ENCODE data around the gene LRRC8D. TPM values are rescaled to one million over a fixed set of nuclear protein-coding genes. Genes with fewer than 3 reads are reported as not detected.
A peak's percentile ranks its signal among the peaks of the same experiment; 100 is the strongest.

Gene LRRC8D
- total and polyA plus RNA-seq, 9 of the 15 experiments (the other 6 are each of a cell fraction or from before 2014, with no cell fraction given): 3.4 to 53.9 (median 15.9) TPM

DNA sequence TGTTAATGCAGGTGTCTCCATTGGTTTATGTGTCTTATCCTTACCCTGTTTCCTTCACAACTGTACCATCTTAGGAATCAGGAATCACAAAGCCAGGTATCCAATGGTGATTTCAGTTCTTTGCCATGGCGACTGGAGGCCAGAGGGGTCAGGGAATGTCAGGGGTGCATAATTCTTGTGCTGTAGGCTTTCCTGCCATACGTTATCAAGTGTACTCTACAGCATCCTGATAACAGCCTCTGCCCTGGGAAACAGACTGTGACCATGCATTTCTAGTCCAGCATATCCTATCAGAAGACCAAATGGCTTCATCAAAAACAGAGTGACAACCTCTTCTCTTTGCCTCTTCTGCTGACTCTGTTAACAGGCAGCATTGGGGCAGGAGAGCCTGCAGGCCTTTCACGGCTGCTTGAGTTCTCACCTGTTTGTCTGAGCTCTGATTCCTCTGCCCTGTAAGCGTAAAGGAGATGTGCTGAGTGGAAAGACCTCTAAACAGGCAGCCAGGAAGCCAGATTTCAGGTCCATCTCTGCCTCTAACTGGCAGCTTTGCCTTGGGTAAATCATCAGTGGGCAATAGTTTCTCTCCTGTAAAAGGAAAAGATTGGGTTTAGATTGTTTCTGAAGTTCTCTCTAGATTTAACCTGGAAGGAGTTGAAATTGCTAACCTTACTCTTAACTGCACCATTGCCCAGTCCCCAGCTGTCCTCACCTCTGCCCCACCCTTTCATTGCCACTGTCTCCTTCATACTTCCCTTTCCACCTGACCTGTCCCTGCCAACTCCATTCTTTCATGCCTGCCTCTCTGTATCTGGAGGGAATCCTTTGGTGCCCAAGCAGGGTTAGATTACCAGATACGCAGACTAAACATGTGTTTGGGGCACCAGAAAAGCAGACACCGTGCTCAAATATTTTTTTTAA is 80.2 kb downstream of the LRRC8D start (continued):
- TF ChIP-seq CBX8 (IDR thresholded peaks at IDR 0.05; ENCODE audit: borderline replicate concordance, extremely low read depth, low read depth, low read length, poor library complexity, severe bottlenecking) (no peak), SREBF2 (CRISPR knock-in tag; IDR thresholded peaks at IDR 0.05) (no peak), ELF4 (CRISPR knock-in tag; IDR thresholded peaks at IDR 0.05) (no peak), KAT2B (IDR thresholded peaks at IDR 0.05; ENCODE audit: low read depth, low read length) (no peak), ZNF23 (CRISPR knock-in tag; IDR thresholded peaks at IDR 0.05) (no peak), HDAC3 (IDR thresholded peaks at IDR 0.05; ENCODE audit: borderline replicate concordance, partially characterized antibody) (no peak), ZNF175 (CRISPR knock-in tag; IDR thresholded peaks at IDR 0.05; ENCODE audit: low read depth) (no peak), NEUROD1 (IDR thresholded peaks at IDR 0.05; ENCODE audit: borderline replicate concordance, low read depth, low read length, partially characterized antibody) (no peak), MYBL2 (IDR thresholded peaks at IDR 0.05; ENCODE audit: low read depth) (no peak), MYBL2 (CRISPR knock-in tag; IDR thresholded peaks at IDR 0.05; ENCODE audit: borderline replicate concordance) (no peak), DACH1 (IDR thresholded peaks at IDR 0.05; ENCODE audit: partially characterized antibody) (no peak), ATF1 (CRISPR knock-in tag; IDR thresholded peaks at IDR 0.05) (no peak), ATF1 (tag; IDR thresholded peaks at IDR 0.05) (0 out of 2 replicates have a peak, but pooled peaks have one; percentile 39), YBX1 (IDR thresholded peaks at IDR 0.05) (no peak), ZNF143 (CRISPR knock-in tag; IDR thresholded peaks at IDR 0.05) (no peak), MEIS2 (IDR thresholded peaks at IDR 0.05; ENCODE audit: partially characterized antibody) (peak; percentile 70), RFX1 (IDR thresholded peaks at IDR 0.05) (peak; percentile 80), SMC3 (conservative IDR thresholded peaks at IDR 0.05; ENCODE audit: insufficient read depth, low read depth, low read length) (no peak), ZNF146 (CRISPR knock-in tag; IDR thresholded peaks at IDR 0.05; ENCODE audit: unreplicated experiment) (no peak), PPARD (CRISPR knock-in tag; IDR thresholded peaks at IDR 0.05) (no peak)
- TF ChIP-seq, protein P1, sequence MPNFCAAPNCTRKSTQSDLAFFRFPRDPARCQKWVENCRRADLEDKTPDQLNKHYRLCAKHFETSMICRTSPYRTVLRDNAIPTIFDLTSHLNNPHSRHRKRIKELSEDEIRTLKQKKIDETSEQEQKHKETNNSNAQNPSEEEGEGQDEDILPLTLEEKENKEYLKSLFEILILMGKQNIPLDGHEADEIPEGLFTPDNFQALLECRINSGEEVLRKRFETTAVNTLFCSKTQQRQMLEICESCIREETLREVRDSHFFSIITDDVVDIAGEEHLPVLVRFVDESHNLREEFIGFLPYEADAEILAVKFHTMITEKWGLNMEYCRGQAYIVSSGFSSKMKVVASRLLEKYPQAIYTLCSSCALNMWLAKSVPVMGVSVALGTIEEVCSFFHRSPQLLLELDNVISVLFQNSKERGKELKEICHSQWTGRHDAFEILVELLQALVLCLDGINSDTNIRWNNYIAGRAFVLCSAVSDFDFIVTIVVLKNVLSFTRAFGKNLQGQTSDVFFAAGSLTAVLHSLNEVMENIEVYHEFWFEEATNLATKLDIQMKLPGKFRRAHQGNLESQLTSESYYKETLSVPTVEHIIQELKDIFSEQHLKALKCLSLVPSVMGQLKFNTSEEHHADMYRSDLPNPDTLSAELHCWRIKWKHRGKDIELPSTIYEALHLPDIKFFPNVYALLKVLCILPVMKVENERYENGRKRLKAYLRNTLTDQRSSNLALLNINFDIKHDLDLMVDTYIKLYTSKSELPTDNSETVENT (CRISPR knock-in tag; IDR thresholded peaks at IDR 0.05): no peak
- TF ChIP-seq, protein P2, sequence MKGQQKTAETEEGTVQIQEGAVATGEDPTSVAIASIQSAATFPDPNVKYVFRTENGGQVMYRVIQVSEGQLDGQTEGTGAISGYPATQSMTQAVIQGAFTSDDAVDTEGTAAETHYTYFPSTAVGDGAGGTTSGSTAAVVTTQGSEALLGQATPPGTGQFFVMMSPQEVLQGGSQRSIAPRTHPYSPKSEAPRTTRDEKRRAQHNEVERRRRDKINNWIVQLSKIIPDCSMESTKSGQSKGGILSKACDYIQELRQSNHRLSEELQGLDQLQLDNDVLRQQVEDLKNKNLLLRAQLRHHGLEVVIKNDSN (CRISPR knock-in tag; IDR thresholded peaks at IDR 0.05): no peak
- TF ChIP-seq, protein P3, sequence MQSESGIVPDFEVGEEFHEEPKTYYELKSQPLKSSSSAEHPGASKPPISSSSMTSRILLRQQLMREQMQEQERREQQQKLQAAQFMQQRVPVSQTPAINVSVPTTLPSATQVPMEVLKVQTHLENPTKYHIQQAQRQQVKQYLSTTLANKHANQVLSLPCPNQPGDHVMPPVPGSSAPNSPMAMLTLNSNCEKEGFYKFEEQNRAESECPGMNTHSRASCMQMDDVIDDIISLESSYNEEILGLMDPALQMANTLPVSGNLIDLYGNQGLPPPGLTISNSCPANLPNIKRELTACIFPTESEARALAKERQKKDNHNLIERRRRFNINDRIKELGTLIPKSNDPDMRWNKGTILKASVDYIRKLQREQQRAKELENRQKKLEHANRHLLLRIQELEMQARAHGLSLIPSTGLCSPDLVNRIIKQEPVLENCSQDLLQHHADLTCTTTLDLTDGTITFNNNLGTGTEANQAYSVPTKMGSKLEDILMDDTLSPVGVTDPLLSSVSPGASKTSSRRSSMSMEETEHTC (IDR thresholded peaks at IDR 0.05): no peak
